GM18870 (cell line): Measurements from ENCODE around the gene AHCYL1.
"Not testable (repeated sequence)": the region's sequence is repeated elsewhere in the genome, so short reads cannot be mapped to it uniquely, and the experiment has no call there.

Experiments used
- ATAC-seq: cut with Tn5 transposase; IDR thresholded peaks from one replicate; pipeline ENCODE4 v1.9.1; 2021; ENCODE audit warnings: moderate library complexity; ENCODE audit not compliant: unreplicated experiment

AHCYL1 gene

DNA sequence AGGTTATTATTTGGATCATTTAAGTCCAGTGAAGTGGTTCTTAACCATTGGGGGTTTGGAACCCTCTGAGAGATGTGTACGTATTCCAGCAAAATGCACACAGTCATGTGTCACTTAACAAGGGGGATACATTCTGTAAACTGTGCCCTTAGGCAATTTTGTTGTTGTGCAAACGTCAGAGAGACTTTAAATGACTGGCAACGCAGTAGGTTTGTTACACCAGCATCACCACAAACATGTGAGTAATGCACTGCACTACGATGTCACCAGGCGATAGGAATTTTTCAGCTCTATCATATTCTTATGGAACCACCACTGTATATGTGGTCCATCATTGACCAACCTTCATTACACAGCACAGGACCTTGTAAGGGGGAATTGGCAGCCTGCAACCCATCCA is 11.9 kb downstream of the AHCYL1 start:
- ATAC-seq = no peak

- ATAC-seq = no peak
Observed at GRCh38 chr1:109997204-109997866, 12.8 kb downstream of the AHCYL1 start.

GRCh38 chr1:109997867-109998229 is 13.3 kb downstream of the AHCYL1 start:
- no peak for ATAC-seq

DNA sequence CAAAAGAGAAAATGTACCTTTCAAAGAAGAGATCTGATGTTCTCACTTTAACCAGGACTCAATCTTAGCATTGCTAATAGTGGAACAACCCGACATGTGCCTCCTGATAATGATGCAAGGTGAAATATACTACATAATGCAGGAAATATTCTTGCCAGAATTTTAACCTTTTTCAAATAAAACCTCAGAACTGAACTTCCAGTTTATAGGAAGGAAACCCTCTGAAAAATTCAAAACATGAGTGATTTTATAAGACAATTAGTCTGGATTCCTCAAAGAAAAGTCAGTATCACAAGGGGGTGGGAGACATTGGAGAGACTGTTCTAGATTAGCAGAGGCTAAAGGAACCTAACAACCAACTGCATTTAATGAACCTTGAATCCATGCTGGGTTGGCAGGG is 18.1 kb downstream of the AHCYL1 start:
- ATAC-seq = no peak

DNA sequence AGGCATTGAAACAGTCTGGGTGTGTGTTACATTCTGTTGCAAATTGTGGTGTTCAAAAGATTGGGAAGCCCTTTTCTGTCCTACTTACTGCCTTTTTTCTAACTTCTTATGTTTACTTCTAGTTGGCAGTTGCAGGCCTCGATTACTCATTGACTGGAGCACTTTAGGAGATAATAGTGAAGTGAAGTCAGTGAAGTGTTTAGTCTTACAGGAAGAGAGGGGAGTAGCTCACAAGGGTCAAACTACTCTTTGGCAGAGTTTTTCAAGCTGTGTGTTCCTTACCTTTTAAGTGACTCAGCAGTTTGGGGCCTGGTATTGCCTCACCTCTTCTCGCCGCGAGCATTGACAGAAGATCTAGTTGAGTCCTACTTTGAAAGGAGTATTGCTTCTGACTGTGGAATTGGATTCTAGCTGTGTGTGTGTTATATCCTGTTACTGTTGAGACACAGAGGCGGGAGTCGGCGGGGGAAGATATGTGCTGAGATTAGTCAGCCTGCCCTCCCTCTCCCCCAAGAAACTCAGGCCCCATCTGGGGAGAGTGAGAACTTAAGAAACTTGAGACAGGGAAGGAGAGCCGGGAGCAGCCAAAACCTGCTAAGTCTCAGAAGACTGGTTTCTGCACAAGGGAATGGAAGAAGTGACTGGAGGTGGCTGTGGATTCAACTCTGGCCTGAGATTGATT is 19.3 kb downstream of the AHCYL1 start:
- peak; percentile 55 for ATAC-seq

- ATAC-seq = no peak
Observed at GRCh38 chr1:110004583-110004982, 20.0 kb downstream of the AHCYL1 start.

GRCh38 chr1:110005971-110006370 is 21.4 kb downstream of the AHCYL1 start:
- no peak for ATAC-seq

- ATAC-seq = no peak
Observed at GRCh38 chr1:110006516-110006915, 22.0 kb downstream of the AHCYL1 start.

GRCh38 chr1:110007046-110007830 is 22.7 kb downstream of the AHCYL1 start:
- no peak for ATAC-seq

GRCh38 chr1:110008971-110009565 is 24.5 kb downstream of the AHCYL1 start:
- ATAC-seq = no peak

DNA sequence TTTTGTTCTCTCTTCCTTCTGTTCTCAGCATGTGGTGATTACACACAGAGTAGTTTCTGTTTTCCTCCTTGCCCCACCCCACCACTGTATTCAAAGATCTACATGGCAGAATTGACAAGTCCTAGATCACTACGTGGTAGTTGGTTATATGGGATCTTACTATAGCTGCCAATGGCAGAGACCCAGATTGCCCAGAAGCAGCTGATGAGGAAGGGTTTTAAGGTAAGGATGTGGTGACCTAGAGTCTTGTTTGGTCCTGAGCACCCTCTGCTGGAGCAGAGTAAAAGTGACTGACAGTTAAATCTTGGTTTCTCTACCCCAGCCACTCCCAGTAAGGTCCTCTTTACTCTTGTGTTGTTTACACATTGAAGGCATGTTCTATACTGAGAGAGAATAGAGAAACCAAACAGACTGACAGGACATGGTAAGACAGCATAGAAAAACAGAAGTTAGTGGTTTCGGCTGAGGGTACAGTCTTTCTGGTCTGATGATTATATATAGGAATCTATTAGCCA is 27.0 kb downstream of the AHCYL1 start:
- peak; percentile 96 for ATAC-seq

DNA sequence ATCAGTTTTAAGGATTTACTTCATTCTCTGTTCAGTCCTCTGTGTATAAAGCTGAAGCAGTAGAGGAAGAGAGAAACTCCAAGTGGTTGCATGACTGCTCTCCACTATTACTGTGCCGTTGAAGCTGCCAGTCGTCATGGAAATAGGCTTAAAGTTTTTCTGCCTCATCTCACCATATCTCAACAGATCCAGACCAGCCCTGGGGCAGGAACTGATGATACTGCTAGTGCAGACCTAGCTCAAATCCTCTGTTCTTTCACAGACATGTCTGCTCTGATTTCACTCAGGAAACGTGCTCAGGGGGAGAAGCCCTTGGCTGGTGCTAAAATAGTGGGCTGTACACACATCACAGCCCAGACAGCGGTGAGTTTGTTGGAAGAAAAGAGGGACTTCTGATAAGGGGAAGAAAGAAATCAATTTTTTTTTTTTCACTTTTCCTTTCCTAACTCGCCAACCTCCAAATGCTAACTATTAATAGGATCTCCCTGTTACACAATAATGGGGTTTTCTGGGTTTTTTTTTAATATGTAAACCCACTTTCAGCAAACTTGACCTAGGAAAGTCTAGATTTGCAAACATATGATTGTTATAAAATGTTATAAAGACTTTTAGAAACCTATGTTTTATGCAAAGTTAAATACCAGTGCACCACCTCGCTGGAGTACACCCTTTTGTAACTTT is 27.7 kb downstream of the AHCYL1 start:
- peak; percentile 50 for ATAC-seq

GRCh38 chr1:110017792-110018191 is 33.2 kb downstream of the AHCYL1 start:
- ATAC-seq = no peak

DNA sequence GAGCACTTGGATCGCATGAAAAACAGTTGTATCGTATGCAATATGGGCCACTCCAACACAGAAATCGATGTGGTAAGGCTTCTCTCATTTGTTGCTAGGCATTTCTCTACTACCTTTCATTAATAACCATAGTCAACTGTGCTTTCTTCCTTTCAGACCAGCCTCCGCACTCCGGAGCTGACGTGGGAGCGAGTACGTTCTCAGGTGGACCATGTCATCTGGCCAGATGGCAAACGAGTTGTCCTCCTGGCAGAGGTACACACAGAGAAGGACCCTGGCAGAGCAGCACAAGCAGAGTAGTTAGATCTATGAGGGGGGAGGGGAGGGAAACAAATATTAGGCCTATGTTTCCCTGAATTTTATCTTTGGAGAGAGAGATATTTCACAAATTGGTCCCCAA is 33.8 kb downstream of the AHCYL1 start:
- no peak for ATAC-seq

GRCh38 chr1:110019770-110020169 is 35.2 kb downstream of the AHCYL1 start:
- ATAC-seq = no peak

DNA sequence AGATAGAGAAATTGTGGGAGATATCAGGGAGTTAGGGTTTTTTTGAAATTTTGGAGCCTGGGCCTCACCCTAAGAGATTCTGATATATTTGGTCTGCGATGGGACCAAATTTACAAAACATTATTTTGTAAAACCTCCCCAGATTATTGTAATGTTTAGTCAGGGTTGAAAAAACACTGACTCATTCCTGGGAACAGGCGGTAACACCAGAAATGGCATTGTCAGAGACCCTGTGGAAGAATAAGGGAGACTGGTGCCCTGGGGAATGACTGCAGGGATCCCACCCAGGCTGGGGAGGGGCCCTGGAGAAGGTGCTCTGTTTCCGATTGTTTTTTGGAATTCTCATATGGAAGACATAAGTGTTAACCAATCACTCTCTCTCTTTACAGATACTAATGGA is 36.7 kb downstream of the AHCYL1 start:
- ATAC-seq = no peak

DNA sequence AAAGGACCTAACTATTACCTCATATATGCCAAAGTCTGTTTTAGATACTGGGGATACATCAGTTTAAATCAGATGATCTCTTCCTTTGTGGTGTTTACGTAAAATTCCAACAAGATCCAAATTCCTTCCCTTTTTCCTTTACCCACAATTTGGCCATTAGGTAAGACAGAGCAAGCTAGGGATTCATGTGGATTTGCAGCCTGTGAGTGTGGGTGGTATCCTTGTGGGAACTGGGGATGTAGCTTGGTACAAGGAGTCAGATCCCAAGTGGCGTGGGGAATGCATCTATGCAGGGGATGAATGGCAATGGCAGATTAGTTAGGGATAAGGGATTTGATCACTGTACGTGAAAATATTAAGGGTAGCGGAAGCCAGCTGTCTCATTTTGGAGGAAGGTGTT is 40.0 kb downstream of the AHCYL1 start:
- no peak for ATAC-seq

DNA sequence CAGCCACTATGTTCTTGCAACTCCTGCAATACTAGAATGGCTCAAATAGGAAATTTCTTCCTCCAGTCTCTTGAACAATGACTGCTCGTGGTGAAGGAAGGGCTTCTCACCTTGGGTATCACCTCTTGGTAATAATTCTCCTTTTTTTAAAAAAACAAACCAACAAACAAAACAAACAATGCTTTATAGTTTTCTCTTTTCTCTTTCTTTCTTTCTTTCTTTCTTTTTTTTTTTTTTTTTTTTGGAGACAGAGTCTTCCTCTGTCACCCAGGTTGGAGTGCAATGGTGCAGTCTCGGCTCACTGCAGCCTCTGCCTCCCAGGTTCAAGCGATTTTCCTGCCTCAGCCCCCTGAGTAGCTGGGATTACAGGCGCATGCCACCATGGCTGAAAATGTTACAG is 46.1 kb downstream of the AHCYL1 start:
- ATAC-seq = not testable (repeated sequence)

DNA sequence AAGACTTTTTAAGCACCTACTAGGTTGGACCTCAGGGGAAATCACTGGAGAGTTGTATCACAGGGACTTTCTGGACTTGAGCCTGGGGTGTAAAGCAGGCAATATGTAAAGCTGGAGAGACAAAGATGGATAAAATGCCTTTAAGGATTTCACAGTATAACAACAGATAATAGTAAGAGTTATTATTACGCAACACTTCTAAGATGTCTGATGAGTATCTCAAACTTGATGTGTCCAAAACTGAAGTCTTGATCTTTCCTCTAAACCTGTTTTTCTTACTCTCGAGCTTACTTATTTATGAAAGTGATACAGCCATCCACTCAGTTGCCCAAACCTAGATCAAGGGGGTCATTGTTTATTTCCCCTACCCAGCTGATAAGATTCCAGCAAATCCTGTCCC is 47.8 kb downstream of the AHCYL1 start:
- no peak for ATAC-seq

GRCh38 chr1:110033421-110033820 is 48.9 kb downstream of the AHCYL1 start:
- no peak for ATAC-seq

DNA sequence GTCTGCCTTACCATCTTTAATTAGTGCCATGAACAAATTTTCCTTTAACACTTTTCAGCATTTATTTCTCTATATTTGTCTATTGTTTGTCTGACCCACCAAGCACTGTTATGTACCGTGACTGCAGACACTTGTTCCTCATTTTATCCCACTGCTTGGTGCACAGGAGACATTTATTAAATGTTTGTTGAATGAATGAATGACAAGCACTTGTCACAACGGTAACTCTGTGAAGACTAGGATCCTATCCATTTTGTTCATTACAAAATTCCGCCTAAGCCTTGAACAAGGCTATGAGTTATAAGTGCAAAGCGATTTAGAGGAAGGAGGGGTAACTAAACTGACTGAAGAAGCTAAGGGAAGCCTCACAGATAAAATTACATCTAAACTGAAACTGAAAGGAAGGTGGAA is 49.5 kb downstream of the AHCYL1 start:
- no peak for ATAC-seq
